ENCODE data around the gene GTSE1.
"Not testable (repeated sequence)": the region's sequence is repeated elsewhere in the genome, so short reads cannot be mapped to it uniquely, and the experiment has no call there.

The GTSE1 gene

GRCh38 chr22:46295277-46295971 is 1.2 kb upstream of the GTSE1 start:
- no peak for DNase-seq

- no peak for DNase-seq
These were observed 612 bp downstream of the GTSE1 start for GRCh38 chr22:46297151-46297812.

- DNase-seq = no peak
These were observed 2.4 kb downstream of the GTSE1 start for GRCh38 chr22:46299101-46299500.

- DNase-seq = no peak
These were observed 3.8 kb downstream of the GTSE1 start for GRCh38 chr22:46300491-46300890.

- DNase-seq = no peak
These were observed 6.8 kb downstream of the GTSE1 start for GRCh38 chr22:46303347-46303965.

GRCh38 chr22:46308283-46308988 is 11.8 kb downstream of the GTSE1 start:
- DNase-seq = no peak

GRCh38 chr22:46309526-46310085 is 12.9 kb downstream of the GTSE1 start:
- DNase-seq = no peak

- no peak for DNase-seq
These were observed 15.4 kb downstream of the GTSE1 start for GRCh38 chr22:46312056-46312455.

- not testable (repeated sequence) for DNase-seq
These were observed 16.2 kb downstream of the GTSE1 start for GRCh38 chr22:46312848-46313247.

GRCh38 chr22:46315976-46316375 is 19.3 kb downstream of the GTSE1 start:
- no peak for DNase-seq

- DNase-seq = no peak
These were observed 21.0 kb downstream of the GTSE1 start for GRCh38 chr22:46317646-46318045.

GRCh38 chr22:46318576-46318975 is 21.9 kb downstream of the GTSE1 start:
- DNase-seq = no peak

GRCh38 chr22:46319319-46319718 is 22.6 kb downstream of the GTSE1 start:
- DNase-seq = no peak

GRCh38 chr22:46320166-46320710 is 23.6 kb downstream of the GTSE1 start:
- no peak for DNase-seq

GRCh38 chr22:46320716-46321386 is 24.2 kb downstream of the GTSE1 start:
- no peak for DNase-seq

GRCh38 chr22:46322711-46323110 is 26.0 kb downstream of the GTSE1 start:
- no peak for DNase-seq

- no peak for DNase-seq
These were observed 26.5 kb downstream of the GTSE1 start for GRCh38 chr22:46323162-46323561.

GRCh38 chr22:46326066-46326680 is 29.5 kb downstream of the GTSE1 start:
- DNase-seq = no peak

- no peak for DNase-seq
These were observed 31.2 kb downstream of the GTSE1 start for GRCh38 chr22:46327691-46328465.

- no peak for DNase-seq
These were observed 32.1 kb downstream of the GTSE1 start for GRCh38 chr22:46328797-46329196.

- no peak for DNase-seq
These were observed 32.9 kb downstream of the GTSE1 start for GRCh38 chr22:46329616-46330015.
